Mucosa of rectum (tissue), 2 donors: ENCODE results near the gene CRLF2.
"Not testable (repeated sequence)": the region's sequence is repeated elsewhere in the genome, so short reads cannot be mapped to it uniquely, and the experiment has no call there.

Experiments used
- H3K27ac ChIP-seq, 2 donors: one replicate each; pipeline ENCODE4 v1.7.0; 2013; ENCODE audit warnings: inconsistent platforms in 2 of 2, low read depth in 2 of 2, low read length in 2 of 2
- H3K27me3 ChIP-seq, 2 donors: one replicate each; pipeline ENCODE4 v1.7.0; 2013; ENCODE audit warnings: low read length in 2 of 2; ENCODE audit not compliant: control insufficient read depth in 2 of 2, insufficient read depth in 2 of 2
- H3K36me3 ChIP-seq, 2 donors: one replicate each; pipeline ENCODE4 v1.7.0; 2013; ENCODE audit warnings: low read length in 2 of 2; ENCODE audit not compliant: control insufficient read depth in 2 of 2, insufficient read depth in 2 of 2
- H3K4me1 ChIP-seq, 2 donors: one replicate each; pipeline ENCODE4 v1.7.0; 2013; ENCODE audit warnings: low read length in 2 of 2, mild to moderate bottlenecking in 1 of 2; ENCODE audit not compliant: control insufficient read depth in 2 of 2, insufficient read depth in 2 of 2
- H3K4me3 ChIP-seq, 2 donors: one replicate each; pipeline ENCODE4 v1.7.0; 2013; ENCODE audit warnings: low read length in 2 of 2
- H3K9ac ChIP-seq, 2 donors: one replicate each; pipeline ENCODE4 v1.7.0; 2013; ENCODE audit warnings: low read length in 2 of 2, low read depth in 1 of 2, mild to moderate bottlenecking in 1 of 2
- H3K9me3 ChIP-seq, 2 donors: one replicate each; pipeline ENCODE4 v1.7.0; 2013; ENCODE audit warnings: low read length in 2 of 2; ENCODE audit not compliant: control insufficient read depth in 2 of 2
- donor health status: healthy.
- donor health status: Normal muscosa, but diverticular disease.

CRLF2 gene

GRCh38 chrX:1240551-1240950, 28.1 kb upstream of the CRLF2 start:
- H3K36me3 ChIP-seq, H3K27ac ChIP-seq, H3K27me3 ChIP-seq, H3K4me3 ChIP-seq, H3K4me1 ChIP-seq, H3K9ac ChIP-seq, H3K9me3 ChIP-seq: not testable (repeated sequence)

- no peak overlapping the region for H3K9ac ChIP-seq
- H3K27me3 ChIP-seq: no peaks in the 10 kb centered on the region
- no peak overlapping the region for H3K4me3 ChIP-seq
- H3K36me3 ChIP-seq: no peaks in the 10 kb centered on the region
- no peaks in the 10 kb centered on the region for H3K4me1 ChIP-seq
- H3K9me3 ChIP-seq: no peaks in the 10 kb centered on the region
- no peak overlapping the region for H3K27ac ChIP-seq
Measured at GRCh38 chrX:1239681-1240142, 27.3 kb upstream of the CRLF2 start.

GRCh38 chrX:1231850-1232465, 19.5 kb upstream of the CRLF2 start:
- no peaks in the 10 kb centered on the region for H3K36me3 ChIP-seq
- H3K9ac ChIP-seq: no peak overlapping the region
- H3K4me1 ChIP-seq: no peaks in the 10 kb centered on the region
- no peaks in the 10 kb centered on the region for H3K27me3 ChIP-seq
- no peak overlapping the region for H3K27ac ChIP-seq
- no peak overlapping the region for H3K4me3 ChIP-seq
- H3K9me3 ChIP-seq: no peaks in the 10 kb centered on the region

GRCh38 chrX:1228101-1228500, 15.7 kb upstream of the CRLF2 start:
- not testable (repeated sequence) for H3K27me3 ChIP-seq, H3K9ac ChIP-seq, H3K36me3 ChIP-seq, H3K4me3 ChIP-seq, H3K9me3 ChIP-seq, H3K27ac ChIP-seq, H3K4me1 ChIP-seq

- Histone ChIP-seq H3K4me3 (no peak overlapping the region), H3K36me3 (no peaks in the 10 kb centered on the region), H3K9ac (no peak overlapping the region), H3K9me3 (peaks cover 2 to 3% of the 10 kb centered on the region in 2 donors), H3K27ac (no peak overlapping the region), H3K4me1 (no peaks in the 10 kb centered on the region), H3K27me3 (no peaks in the 10 kb centered on the region)
Measured at GRCh38 chrX:1226249-1226648, 13.8 kb upstream of the CRLF2 start.

- Histone ChIP-seq H3K4me3 (no peak overlapping the region), H3K27ac (no peak overlapping the region), H3K36me3 (no peaks in the 10 kb centered on the region), H3K27me3 (no peaks in the 10 kb centered on the region), H3K9me3 (peaks cover 2 to 3% of the 10 kb centered on the region in 2 donors), H3K9ac (no peak overlapping the region), H3K4me1 (no peaks in the 10 kb centered on the region)
Measured at GRCh38 chrX:1224954-1225353, 12.5 kb upstream of the CRLF2 start.

- Histone ChIP-seq H3K9me3 (peaks cover 2 to 3% of the 10 kb centered on the region in 2 donors), H3K9ac (no peak overlapping the region), H3K4me3 (no peak overlapping the region), H3K27ac (no peak overlapping the region), H3K27me3 (no peaks in the 10 kb centered on the region), H3K4me1 (no peaks in the 10 kb centered on the region), H3K36me3 (no peaks in the 10 kb centered on the region)
Measured at GRCh38 chrX:1223242-1223600, 10.8 kb upstream of the CRLF2 start.

GRCh38 chrX:1222531-1223241, 10.2 kb upstream of the CRLF2 start:
- no peak overlapping the region for H3K9ac ChIP-seq
- no peaks in the 10 kb centered on the region for H3K27me3 ChIP-seq
- peaks cover 2 to 3% of the 10 kb centered on the region in 2 donors for H3K9me3 ChIP-seq
- no peaks in the 10 kb centered on the region for H3K4me1 ChIP-seq
- H3K27ac ChIP-seq: no peak overlapping the region
- no peaks in the 10 kb centered on the region for H3K36me3 ChIP-seq
- H3K4me3 ChIP-seq: no peak overlapping the region

- Histone ChIP-seq H3K9ac (no peak overlapping the region), H3K27me3 (no peaks in the 10 kb centered on the region), H3K27ac (no peak overlapping the region), H3K36me3 (no peaks in the 10 kb centered on the region), H3K9me3 (peaks cover 2 to 3% of the 10 kb centered on the region in 2 donors), H3K4me3 (no peak overlapping the region), H3K4me1 (no peaks in the 10 kb centered on the region)
Measured at GRCh38 chrX:1221296-1221845, 8.9 kb upstream of the CRLF2 start.

- Histone ChIP-seq H3K27ac (no peak overlapping the region), H3K27me3 (no peaks in the 10 kb centered on the region), H3K4me1 (no peaks in the 10 kb centered on the region), H3K36me3 (no peaks in the 10 kb centered on the region), H3K9ac (no peak overlapping the region), H3K9me3 (peaks cover 2 to 3% of the 10 kb centered on the region in 2 donors), H3K4me3 (no peak overlapping the region)
Measured at GRCh38 chrX:1218286-1218685, 5.8 kb upstream of the CRLF2 start.
